Upper lobe of left lung (tissue), 6 donors: Measurements from ENCODE around the gene SULT1C4. TPM values are rescaled to one million over a fixed set of nuclear protein-coding genes. Genes with fewer than 3 reads are reported as not detected.
A peak's percentile ranks its signal among the peaks of the same experiment; 100 is the strongest.
"Not testable (repeated sequence)": the region's sequence is repeated elsewhere in the genome, so short reads cannot be mapped to it uniquely, and the experiment has no call there.

Experiments used
- ATAC-seq, 2 donors: fragments of 200-7000 bp; cut with Tn5 transposase; one replicate each; pipeline ENCODE4 v1.9.1; 2022; ENCODE audit warnings: mild to moderate bottlenecking in 2 of 2, moderate library complexity in 2 of 2; ENCODE audit not compliant: low FRiP score in 2 of 2
- DNase-seq, 2 donors: peaks; one replicate each; pipeline ENCODE4 v3.0.0-alpha.2; 2019 to 2020
- H3K27ac ChIP-seq, 4 donors: fragments of 200-600 bp; sonication (generic); one replicate each; pipeline ENCODE4 v1.5.1; 2016 to 2019
- H3K27me3 ChIP-seq, 4 donors: fragments of 200-600 bp; sonication (generic); one replicate each; pipeline ENCODE4 v1.5.1; 2017 to 2019
- H3K36me3 ChIP-seq, 4 donors: fragments of 200-600 bp; sonication (generic); one replicate each; pipeline ENCODE4 v1.5.1; 2016 to 2019
- H3K4me1 ChIP-seq, 4 donors: fragments of 200-600 bp; sonication (generic); one replicate each; pipeline ENCODE4 v1.5.1; 2018 to 2019
- H3K4me3 ChIP-seq, 4 donors: fragments of 200-600 bp; sonication (generic); one replicate each; pipeline ENCODE4 v1.5.1; 2017 to 2019; ENCODE audit warnings: mild to moderate bottlenecking in 2 of 4, moderate library complexity in 1 of 4
- H3K9me3 ChIP-seq, 4 donors: fragments of 200-600 bp; sonication (generic); one replicate each; pipeline ENCODE4 v1.5.1; 2018 to 2019
- EP300 ChIP-seq, 4 donors: sonication (generic); formaldehyde crosslinking; IDR thresholded peaks; one replicate each; pipeline ENCODE4 v1.5.1; 2017; ENCODE audit warnings: antibody characterized with exemption in 4 of 4, control low read depth in 2 of 4
- POLR2A ChIP-seq, 4 donors: fragments of 450-650 bp; IDR thresholded peaks; one replicate each; pipeline ENCODE4 v1.5.1; 2016 to 2017; ENCODE audit warnings: antibody characterized with exemption in 4 of 4, mild to moderate bottlenecking in 2 of 4
- POLR2AphosphoS5 ChIP-seq, 2 donors: sonication (generic); formaldehyde crosslinking; IDR thresholded peaks; one replicate each; pipeline ENCODE4 v1.5.1; 2017; ENCODE audit warnings: antibody characterized with exemption in 2 of 2
- WGBS, 2 donors: methylation state at CpG; one replicate each; pipeline ENCODE4 v1.1.5; 2017 to 2018; 5-methylcytosine and 5-hydroxymethylcytosine counted together
- small RNA-seq, 4 donors: library from RNA; depleted of rRNA; stranded (forward); fragments of <200 nt; gene quantifications; one replicate each; pipeline ENCODE3, GENCODE V24; 2016
- total RNA-seq, 6 donors: library from RNA; depleted of rRNA in 4 of 6; stranded (reverse); fragments of >200 nt in 4 of 6; gene quantifications; one replicate each; pipeline versions ENCODE4 v1.1.0 to v1.2.1, GENCODE V29; 2016 to 2021
- TF ChIP-seq, protein P1 (sequence below), 6 experiments: fragments of 450-650 bp in 4 of 6; fragments of 200-600 bp in 2 of 6; sonication (generic) in 2 of 6; IDR thresholded peaks; one replicate each; pipeline ENCODE4 v1.5.1; 2016 to 2019; ENCODE audit warnings: antibody characterized with exemption in 6 of 6
- donor health status: DM: no; HTN: no; CAD: no; lungs with moderate emphysema.
- donor health status: DM: no; HTN: yes; CAD: no; lungs with severe emphysema.

Gene SULT1C4
- total RNA-seq, 6 donors from 2014 or later = 4.3 to 15.4 (median 9.0) TPM

DNA sequence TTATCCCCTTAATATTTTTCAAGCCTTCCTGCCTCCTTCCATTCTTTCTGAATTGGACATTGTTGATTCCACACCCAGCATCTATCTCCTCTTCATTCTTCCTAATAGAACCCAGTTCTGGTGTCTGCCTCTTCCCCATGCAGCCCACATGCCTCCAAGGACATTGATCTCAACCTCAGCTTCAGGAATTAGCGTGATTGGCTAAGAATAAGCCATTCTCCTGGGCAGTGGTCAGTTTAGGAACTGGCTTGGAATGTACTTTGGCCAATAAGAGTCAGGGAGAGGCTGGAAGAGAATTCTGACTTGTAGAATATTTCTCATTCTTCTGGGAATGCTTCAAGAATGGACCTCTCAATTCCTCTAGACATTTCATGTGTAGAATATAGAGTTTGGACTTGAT is 45.3 kb downstream of the SULT1C4 start:
- DNase-seq = no peak
- H3K4me3 ChIP-seq = no peak overlapping the region
- ATAC-seq = no peak
- H3K36me3 ChIP-seq = no peaks in the 10 kb centered on the region
- no peak overlapping the region for H3K27ac ChIP-seq
- H3K9me3 ChIP-seq = no peaks in the 10 kb centered on the region
- TF ChIP-seq POLR2AphosphoS5 (IDR thresholded peaks at IDR 0.05) (no peak), EP300 (IDR thresholded peaks at IDR 0.05) (no peak), POLR2A (IDR thresholded peaks at IDR 0.05) (no peak)
- TF ChIP-seq, protein P1, sequence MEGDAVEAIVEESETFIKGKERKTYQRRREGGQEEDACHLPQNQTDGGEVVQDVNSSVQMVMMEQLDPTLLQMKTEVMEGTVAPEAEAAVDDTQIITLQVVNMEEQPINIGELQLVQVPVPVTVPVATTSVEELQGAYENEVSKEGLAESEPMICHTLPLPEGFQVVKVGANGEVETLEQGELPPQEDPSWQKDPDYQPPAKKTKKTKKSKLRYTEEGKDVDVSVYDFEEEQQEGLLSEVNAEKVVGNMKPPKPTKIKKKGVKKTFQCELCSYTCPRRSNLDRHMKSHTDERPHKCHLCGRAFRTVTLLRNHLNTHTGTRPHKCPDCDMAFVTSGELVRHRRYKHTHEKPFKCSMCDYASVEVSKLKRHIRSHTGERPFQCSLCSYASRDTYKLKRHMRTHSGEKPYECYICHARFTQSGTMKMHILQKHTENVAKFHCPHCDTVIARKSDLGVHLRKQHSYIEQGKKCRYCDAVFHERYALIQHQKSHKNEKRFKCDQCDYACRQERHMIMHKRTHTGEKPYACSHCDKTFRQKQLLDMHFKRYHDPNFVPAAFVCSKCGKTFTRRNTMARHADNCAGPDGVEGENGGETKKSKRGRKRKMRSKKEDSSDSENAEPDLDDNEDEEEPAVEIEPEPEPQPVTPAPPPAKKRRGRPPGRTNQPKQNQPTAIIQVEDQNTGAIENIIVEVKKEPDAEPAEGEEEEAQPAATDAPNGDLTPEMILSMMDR (IDR thresholded peaks at IDR 0.05) = no peak
- no peaks in the 10 kb centered on the region for H3K4me1 ChIP-seq
- H3K27me3 ChIP-seq = no peaks in the 10 kb centered on the region
- 85 to 88% methylated on average over 1 of the region's 1 CpG for WGBS, 2 donors

DNA sequence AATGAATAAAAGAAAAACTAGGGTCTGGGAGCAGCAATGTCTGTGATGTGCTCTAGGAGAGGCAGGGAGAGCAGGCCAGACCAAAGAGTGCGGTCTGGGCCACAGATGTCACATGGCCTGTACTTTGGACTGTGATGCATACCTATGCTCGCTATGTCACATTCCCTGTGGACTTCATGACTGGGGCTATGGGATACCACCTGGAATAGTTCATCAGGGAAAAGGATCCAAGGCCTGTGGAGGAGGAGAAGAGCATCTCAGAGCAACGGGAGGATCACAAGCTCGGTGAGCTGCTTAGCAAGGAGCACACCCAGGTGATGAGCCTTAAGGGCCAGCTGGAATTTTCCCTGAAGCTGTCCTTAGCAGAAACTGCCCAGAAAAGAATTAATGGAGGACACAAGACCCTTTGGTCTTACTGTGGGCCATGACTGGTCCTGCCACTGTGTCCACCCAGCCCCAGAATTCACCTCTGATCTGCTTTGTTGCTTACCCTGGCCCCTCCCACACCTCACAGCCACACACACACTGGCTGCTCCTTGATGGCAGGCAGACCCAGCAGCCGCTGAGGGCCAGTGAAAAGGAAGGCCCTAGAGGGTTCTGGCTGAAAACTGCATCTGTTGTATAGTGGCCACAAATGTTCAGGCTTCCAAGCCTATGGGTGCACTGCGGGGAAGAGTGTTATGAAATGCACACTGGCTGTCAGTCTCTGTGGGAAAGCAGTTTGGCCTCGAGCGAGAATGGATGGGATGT is 45.9 kb downstream of the SULT1C4 start:
- H3K9me3 ChIP-seq = no peaks in the 10 kb centered on the region
- no peaks in the 10 kb centered on the region for H3K36me3 ChIP-seq
- DNase-seq = peak in 1 of 2 donors; percentile 4
- no peak for ATAC-seq
- H3K27ac ChIP-seq = no peak overlapping the region
- no peaks in the 10 kb centered on the region for H3K27me3 ChIP-seq
- no peak overlapping the region for H3K4me3 ChIP-seq
- 91 to 93% methylated on average over 8 of the region's 8 CpGs for WGBS, 2 donors
- TF ChIP-seq, protein P1 (IDR thresholded peaks at IDR 0.05) = no peak
- TF ChIP-seq POLR2A (IDR thresholded peaks at IDR 0.05) (no peak), EP300 (IDR thresholded peaks at IDR 0.05) (no peak), POLR2AphosphoS5 (IDR thresholded peaks at IDR 0.05) (no peak)
- H3K4me1 ChIP-seq = no peaks in the 10 kb centered on the region

GRCh38 chr2:108428286-108429009 is 50.7 kb downstream of the SULT1C4 start:
- Histone ChIP-seq H3K9me3 (no peaks in the 10 kb centered on the region), H3K4me3 (no peak overlapping the region), H3K27me3 (no peaks in the 10 kb centered on the region), H3K27ac (no peak overlapping the region), H3K4me1 (no peaks in the 10 kb centered on the region), H3K36me3 (no peaks in the 10 kb centered on the region)
- 69 to 83% methylated on average over 2 of the region's 2 CpGs for WGBS, 2 donors
- ATAC-seq = no peak
- TF ChIP-seq POLR2AphosphoS5 (IDR thresholded peaks at IDR 0.05) (no peak), EP300 (IDR thresholded peaks at IDR 0.05) (no peak), POLR2A (IDR thresholded peaks at IDR 0.05) (no peak)
- TF ChIP-seq, protein P1 (IDR thresholded peaks at IDR 0.05) = no peak
- no peak for DNase-seq

DNA sequence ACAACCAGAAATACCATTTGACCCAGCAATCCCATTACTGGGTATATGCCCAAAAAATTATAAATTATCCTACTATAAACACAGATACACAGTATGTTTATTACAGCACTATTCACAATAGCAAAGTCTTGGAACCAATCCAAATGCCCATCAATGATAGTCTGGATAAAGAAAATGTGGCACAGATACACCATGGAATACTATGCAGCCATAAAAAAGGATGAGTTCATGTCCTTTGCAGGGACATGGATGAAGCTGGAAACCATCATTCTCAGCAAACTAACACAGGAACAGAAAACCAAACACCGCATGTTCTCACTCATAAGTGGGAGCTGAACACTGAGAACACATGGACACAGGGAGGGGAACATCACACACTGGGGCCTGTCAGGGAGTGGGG is 57.8 kb downstream of the SULT1C4 start:
- H3K4me3 ChIP-seq, H3K27me3 ChIP-seq, DNase-seq, H3K36me3 ChIP-seq, ATAC-seq, H3K9me3 ChIP-seq, H3K4me1 ChIP-seq, H3K27ac ChIP-seq: not testable (repeated sequence)
- WGBS, 2 donors = 93 to 100% methylated on average over 1 of the region's 1 CpG

- ATAC-seq = no peak
- no peak overlapping the region for H3K27ac ChIP-seq
- no peaks in the 10 kb centered on the region for H3K4me1 ChIP-seq
- H3K9me3 ChIP-seq = no peaks in the 10 kb centered on the region
- no peaks in the 10 kb centered on the region for H3K27me3 ChIP-seq
- TF ChIP-seq POLR2AphosphoS5 (IDR thresholded peaks at IDR 0.05) = no peak
- TF ChIP-seq, protein P1 (IDR thresholded peaks at IDR 0.05) = no peak
- no peak for TF ChIP-seq EP300 (IDR thresholded peaks at IDR 0.05)
- no peak for TF ChIP-seq POLR2A (IDR thresholded peaks at IDR 0.05)
- H3K4me3 ChIP-seq = no peak overlapping the region
- no peak for DNase-seq
- H3K36me3 ChIP-seq = no peaks in the 10 kb centered on the region
- 80 to 85% methylated on average over 1 of the region's 1 CpG for WGBS, 2 donors
Measured at GRCh38 chr2:108436976-108437375, 59.2 kb downstream of the SULT1C4 start.

Small RNAs within 50 kb of the gene (small RNA-seq; reads per million reads assigned to genes)
- gene SMIM12P1 = 0 reads per million in 4 donors

Other genes starting within 250 kb of the SULT1C4 start
- gene SULT1C3, start 138.0 kb upstream of the SULT1C4 start, total RNA-seq = not detected
- 1 to 10 TPM in 5 of 6 donors, under 1 TPM in 1; 0.49 to 7.7 (median 4.8) TPM for gene SULT1C2, start 89.1 kb upstream of the SULT1C4 start, total RNA-seq
- gene GCC2, start 71.3 kb downstream of the SULT1C4 start, total RNA-seq = 10 to 100 TPM; 30.7 to 96.4 (median 37.8) TPM
- 100 to 1,000 TPM in 1 of 6 donors, 10 to 100 TPM in 5; 51.3 to 148 (median 87.7) TPM for gene LIMS1, start 156.5 kb downstream of the SULT1C4 start, total RNA-seq